Neuron (in vitro differentiated cells): Measurements from ENCODE around the gene USP5.
A peak's percentile ranks its signal among the peaks of the same experiment; 100 is the strongest.
"Not testable (repeated sequence)": the region's sequence is repeated elsewhere in the genome, so short reads cannot be mapped to it uniquely, and the experiment has no call there.

ENCODE experiments used
- H2AFZ ChIP-seq: one replicate; pipeline ENCODE4 v1.6.1; 2013; ENCODE audit warnings: low read depth, mild to moderate bottlenecking, inconsistent platforms, low read length, moderate library complexity
- H3K27me3 ChIP-seq: one replicate; pipeline ENCODE4 v1.6.1; 2013; ENCODE audit warnings: low read length; ENCODE audit not compliant: insufficient read depth
- H3K36me3 ChIP-seq: one replicate; pipeline ENCODE4 v1.6.1; 2013; ENCODE audit warnings: low read length; ENCODE audit not compliant: insufficient read depth
- H3K4me1 ChIP-seq: one replicate; pipeline ENCODE4 v1.6.1; 2013; ENCODE audit warnings: low read length; ENCODE audit not compliant: insufficient read depth
- H3K4me3 ChIP-seq: 2 replicates; pipeline ENCODE4 v1.5.1; 2013; ENCODE audit warnings: mild to moderate bottlenecking, low read length, moderate library complexity
- H3K9me3 ChIP-seq: one replicate; pipeline ENCODE4 v1.6.1; 2013; ENCODE audit warnings: low read length

Gene USP5

DNA sequence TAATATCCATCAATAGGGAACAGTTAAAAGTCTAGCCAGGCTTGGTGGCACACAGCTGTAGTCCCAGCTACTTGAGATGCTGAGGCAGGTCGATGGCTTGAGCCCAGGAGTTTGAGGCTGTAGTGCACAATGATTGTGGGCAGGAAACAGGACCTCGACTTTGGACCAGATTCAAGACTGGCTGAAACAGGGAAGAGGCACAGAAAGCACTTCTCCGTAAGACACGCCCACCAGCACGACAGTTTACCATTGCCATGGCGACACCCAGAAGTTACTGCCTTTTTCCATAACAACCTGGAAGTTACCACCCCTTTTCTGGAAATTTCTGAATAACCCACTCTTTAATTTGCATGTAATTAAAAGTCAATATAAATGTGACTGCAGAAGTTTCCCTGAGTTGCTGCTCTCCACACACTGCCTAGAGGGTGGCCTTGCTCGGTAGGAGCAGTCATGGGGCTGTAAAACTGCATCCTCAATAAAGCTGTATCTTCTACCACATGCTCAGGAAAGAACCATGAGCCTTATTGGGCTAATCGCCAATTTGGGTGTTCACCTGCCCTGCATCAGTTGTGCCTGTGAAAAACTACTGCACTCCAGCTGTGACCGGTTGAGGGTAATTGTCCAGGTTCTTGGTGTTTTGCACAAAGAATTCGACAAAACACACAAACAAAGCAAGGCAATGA lies 48.0 kb downstream of the USP5 start:
- H3K27me3 ChIP-seq = no peaks in the 10 kb centered on the region
- H3K4me3 ChIP-seq = no peak overlapping the region
- H3K9me3 ChIP-seq = no peaks in the 10 kb centered on the region
- H3K36me3 ChIP-seq = no peaks in the 10 kb centered on the region
- no peak overlapping the region for H2AFZ ChIP-seq
- peaks cover 13% of the 10 kb centered on the region for H3K4me1 ChIP-seq

DNA sequence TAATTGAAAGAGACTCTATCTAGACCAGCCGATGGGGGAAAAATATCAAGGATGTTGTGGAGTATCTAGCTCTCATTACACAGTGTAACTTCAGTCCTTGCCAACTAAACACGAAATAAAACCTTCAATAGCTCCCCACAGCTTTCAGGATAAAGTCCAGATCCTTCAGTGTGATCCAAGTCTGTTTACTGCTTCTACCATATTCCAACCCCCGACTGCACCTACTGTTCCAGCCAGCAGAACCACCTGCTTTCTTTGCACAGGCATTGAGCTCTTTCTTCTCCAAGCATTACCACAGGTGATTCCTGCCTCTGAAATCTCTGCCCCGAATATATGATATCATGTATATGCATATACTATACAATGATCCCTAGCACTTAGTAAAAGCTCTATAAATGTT lies 50.5 kb downstream of the USP5 start:
- H3K4me3 ChIP-seq = no peak overlapping the region
- peaks cover 18% of the 10 kb centered on the region for H3K4me1 ChIP-seq
- no peaks in the 10 kb centered on the region for H3K36me3 ChIP-seq
- no peaks in the 10 kb centered on the region for H3K27me3 ChIP-seq
- no peak overlapping the region for H2AFZ ChIP-seq
- H3K9me3 ChIP-seq = no peaks in the 10 kb centered on the region

DNA sequence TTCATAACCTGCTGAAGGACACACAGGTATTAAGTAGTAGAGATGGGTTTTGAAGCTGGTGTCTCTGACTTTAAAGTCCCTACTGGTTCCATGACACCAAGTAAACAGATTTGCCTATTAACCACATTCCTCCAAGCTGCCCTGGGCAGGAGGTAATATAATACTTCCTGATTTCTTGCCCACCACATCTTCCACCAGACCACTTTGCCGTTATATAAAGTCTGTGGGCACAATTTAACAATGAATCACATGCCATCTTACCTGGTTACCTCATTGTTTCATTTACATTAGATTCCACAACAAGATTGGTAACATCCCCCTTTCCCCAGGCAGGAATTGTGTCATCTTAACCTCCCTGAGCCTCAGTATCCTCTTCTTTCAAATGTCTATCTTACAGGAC lies 51.8 kb downstream of the USP5 start:
- no peak overlapping the region for H3K4me3 ChIP-seq
- H3K9me3 ChIP-seq = no peaks in the 10 kb centered on the region
- no peaks in the 10 kb centered on the region for H3K27me3 ChIP-seq

DNA sequence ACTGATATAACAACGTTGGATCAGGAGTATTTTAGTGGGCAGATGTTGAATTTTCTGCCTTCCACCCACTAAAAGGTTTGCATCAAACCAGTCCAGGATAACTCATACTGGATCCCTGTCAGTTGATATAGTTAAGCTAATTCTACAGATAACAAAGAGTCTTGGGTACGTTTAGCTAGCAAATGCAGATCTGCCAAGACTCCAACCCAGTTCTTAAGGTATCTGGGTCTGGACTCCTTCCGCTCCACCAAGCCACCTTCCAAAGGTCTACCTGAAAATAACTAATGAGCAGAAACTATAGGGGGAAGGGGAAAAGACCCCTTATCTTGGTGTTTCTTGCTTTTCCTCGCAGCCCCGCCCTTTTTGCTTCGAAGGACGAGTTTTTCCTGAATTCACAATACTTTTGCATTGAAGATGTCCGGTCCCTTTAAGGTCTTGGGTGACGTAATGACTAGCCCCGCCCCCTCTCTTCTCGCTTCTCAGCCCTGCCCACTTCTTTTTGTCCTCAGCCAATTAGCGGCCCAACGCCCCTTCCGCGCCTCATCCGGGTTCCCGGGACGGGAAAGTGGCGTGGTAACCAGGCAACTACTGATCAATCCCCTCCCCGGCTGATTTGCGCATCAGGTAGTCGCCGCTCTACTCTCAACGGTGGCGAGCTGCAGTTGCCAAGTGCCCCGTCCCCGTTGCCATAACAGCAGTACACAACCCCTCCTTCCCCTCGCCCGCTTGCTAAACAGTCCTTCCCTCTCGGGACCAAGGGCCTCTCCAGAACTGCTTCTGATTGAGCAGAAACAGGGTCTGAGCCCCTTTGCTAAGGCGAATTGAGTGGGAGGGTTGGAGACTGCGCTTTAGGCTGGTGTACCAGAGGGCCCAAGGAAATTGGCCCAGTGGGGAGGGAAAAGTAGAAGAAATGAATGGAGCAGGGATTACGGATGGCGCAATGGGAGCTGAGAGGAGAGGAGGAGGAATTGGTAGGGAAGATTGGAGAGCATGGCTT lies 52.6 kb downstream of the USP5 start, which contains the start of gene LRRC23:
Gene LRRC23, plus strand, starts transcription at position 543 of the 997 bp plus-strand sequence. CDS start 812 bp downstream, outside the sequence.
- Histone ChIP-seq H3K27me3 (no peaks in the 10 kb centered on the region), H2AFZ (peak within 1 kb of the TSS; percentile 86), H3K9me3 (no peaks in the 10 kb centered on the region), H3K36me3 (no peaks in the 10 kb centered on the region), H3K4me1 (peaks cover 18% of the 10 kb centered on the region), H3K4me3 (peak within 1 kb of the TSS; percentile 49)

More for the DNA sequence above, 51.8 kb downstream of the USP5 start:
- peak overlapping the region; percentile 86 for H2AFZ ChIP-seq
- H3K36me3 ChIP-seq = no peaks in the 10 kb centered on the region
- peaks cover 18% of the 10 kb centered on the region for H3K4me1 ChIP-seq

DNA sequence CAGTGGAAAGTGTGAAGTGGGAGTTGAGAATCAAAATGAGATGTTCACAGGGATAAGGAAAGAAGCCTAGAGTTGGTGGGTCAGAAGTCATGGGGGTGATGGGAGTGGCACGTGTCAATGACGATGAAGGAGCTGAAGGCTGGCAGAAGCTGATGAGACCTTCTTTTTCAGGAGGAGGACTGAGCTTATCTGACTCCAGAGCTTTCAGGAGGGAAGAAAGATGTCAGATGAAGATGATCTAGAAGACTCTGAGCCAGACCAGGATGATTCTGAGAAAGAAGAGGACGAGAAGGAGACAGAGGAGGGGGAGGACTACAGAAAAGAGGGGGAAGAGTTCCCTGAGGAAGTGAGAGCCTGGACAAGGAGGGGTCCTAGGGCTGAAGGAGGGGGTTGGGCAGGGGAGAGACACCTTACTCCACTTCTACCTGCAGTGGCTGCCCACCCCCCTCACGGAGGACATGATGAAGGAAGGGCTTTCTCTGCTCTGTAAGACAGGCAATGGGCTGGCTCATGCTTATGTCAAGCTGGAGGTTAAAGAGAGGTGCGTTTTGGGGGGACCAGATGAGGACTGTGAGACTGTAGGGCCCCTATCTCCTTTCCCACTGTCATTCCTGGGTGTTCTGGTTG lies 53.6 kb downstream of the USP5 start:
- H3K4me3 ChIP-seq = peak overlapping the region; percentile 49
- peak overlapping the region; percentile 86 for H2AFZ ChIP-seq
- peaks cover 15% of the 10 kb centered on the region for H3K4me1 ChIP-seq
- no peaks in the 10 kb centered on the region for H3K27me3 ChIP-seq
- H3K36me3 ChIP-seq = no peaks in the 10 kb centered on the region
- H3K9me3 ChIP-seq = no peaks in the 10 kb centered on the region

DNA sequence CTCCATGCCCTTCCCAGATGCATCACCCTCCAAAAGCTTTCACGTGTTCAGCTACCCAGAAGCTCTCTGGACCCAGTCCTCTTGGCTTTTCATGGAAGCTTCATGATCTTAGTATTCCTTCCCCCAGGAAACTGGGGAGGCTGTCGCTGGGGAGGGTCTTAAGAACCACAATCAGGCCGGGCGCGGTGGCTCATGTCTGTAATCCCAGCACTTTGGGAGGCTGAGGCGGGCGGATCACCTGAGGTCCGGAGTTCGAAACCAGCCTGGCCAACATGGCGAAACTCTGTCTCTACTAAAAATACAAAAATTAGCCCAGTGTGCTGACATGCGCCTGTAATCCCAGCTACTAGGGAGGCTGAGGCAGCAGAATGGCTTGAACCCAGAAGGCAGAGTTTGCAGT lies 56.2 kb downstream of the USP5 start:
- H3K4me1 ChIP-seq = peaks cover 15% of the 10 kb centered on the region
- H3K9me3 ChIP-seq, H3K36me3 ChIP-seq, H3K4me3 ChIP-seq, H3K27me3 ChIP-seq, H2AFZ ChIP-seq: not testable (repeated sequence)

DNA sequence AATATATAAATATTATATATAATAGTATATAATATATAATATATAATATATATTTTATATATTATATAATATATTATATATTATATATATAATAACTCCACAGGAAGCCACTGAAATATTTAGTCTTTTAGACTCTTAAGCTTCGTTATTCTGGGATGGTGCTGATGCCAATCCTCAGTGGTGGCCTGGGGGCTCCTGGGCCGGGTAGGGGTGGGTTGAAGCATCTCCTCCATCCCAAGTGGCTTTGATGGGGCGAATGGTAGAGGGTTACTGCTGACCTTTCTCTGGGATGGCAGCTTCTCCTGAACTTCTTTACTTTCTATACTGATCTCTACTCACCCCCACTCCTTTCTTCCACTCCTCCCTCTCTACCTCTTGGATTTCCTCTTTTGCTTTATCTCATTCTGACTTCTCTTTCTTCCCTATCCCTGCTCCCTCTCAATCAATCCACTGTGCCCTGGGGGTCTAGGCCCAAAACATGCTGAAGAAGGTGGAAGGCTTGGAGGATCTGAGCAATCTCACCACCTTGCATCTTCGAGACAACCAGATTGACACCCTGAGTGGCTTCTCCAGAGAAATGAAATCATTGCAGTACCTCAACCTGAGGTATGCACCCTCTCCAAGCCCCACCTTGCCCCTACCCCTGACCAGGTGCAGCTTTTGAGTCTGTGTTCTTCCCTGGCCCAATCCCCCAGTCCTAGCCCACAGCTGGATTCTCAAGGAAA lies 57.6 kb downstream of the USP5 start:
- H3K4me1 ChIP-seq = peaks cover 10% of the 10 kb centered on the region
- no peak overlapping the region for H2AFZ ChIP-seq
- no peaks in the 10 kb centered on the region for H3K36me3 ChIP-seq
- no peaks in the 10 kb centered on the region for H3K27me3 ChIP-seq
- no peaks in the 10 kb centered on the region for H3K9me3 ChIP-seq
- no peak overlapping the region for H3K4me3 ChIP-seq

DNA sequence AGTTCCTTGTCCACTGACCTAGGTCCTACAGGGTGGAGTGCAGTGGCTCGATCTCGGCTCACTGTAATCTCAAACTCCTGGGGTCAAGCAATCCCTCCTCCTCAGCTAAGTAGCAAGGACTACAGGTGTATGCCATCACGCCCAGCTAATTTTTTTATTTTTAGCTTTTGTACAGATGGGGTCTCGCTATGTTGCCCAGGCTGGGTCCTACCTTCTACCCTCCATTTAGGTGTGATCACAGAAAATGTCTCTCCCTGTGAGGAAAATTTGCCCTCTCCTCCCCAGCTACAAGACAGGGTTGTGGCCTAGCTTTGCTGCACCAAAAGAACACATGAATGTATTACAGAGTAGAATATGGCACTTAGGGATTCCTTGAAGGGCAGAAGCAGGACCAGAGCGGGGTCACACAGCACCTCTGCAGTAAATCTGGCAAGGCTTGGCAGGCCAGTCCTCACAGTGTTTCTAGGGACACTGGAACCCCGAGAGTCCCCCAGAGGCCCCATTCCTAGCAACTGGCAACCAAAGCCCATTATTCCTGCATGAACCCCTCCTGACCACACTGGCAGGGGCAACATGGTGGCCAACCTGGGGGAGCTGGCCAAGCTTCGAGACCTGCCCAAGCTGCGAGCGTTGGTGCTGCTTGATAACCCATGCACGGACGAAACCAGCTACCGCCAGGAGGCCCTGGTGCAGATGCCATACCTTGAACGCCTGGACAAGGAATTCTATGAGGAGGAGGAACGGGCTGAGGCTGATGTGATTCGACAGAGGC lies 60.4 kb downstream of the USP5 start:
- Histone ChIP-seq H2AFZ (no peak overlapping the region), H3K4me3 (no peak overlapping the region), H3K27me3 (no peaks in the 10 kb centered on the region), H3K9me3 (no peaks in the 10 kb centered on the region), H3K4me1 (peaks cover 13% of the 10 kb centered on the region), H3K36me3 (no peaks in the 10 kb centered on the region)

DNA sequence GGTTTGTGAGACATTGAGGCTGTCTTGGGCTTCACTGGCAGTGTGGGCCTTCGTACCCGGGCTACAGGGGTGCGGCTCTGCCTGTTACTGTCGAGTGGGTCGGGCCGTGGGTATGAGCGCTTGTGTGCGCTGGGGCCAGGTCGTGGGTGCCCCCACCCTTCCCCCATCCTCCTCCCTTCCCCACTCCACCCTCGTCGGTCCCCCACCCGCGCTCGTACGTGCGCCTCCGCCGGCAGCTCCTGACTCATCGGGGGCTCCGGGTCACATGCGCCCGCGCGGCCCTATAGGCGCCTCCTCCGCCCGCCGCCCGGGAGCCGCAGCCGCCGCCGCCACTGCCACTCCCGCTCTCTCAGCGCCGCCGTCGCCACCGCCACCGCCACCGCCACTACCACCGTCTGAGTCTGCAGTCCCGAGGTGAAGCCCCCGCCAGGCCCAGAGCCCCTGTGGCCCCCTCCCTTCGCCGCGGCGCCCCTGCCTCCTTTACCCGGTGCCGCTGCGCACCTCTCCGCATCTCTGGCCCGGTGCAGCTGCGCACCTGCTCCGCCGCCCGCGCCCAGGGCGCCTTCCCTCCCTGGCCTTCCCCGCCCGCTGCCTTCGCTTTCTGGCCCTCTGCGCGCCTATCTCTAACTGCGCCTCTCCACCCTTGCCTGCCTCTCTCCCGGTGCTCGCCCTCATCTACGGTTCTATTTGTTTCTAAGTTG lies 62.4 kb downstream of the USP5 start, which contains the start of gene ENO2:
Gene ENO2, plus strand, starts transcription at position 335 of the 701 bp plus-strand sequence. CDS start 1,253 bp downstream, outside the sequence.
- H2AFZ ChIP-seq = peak within 1 kb of the TSS; percentile 80
- no peaks in the 10 kb centered on the region for H3K9me3 ChIP-seq
- H3K36me3 ChIP-seq = peaks cover 3% of the 10 kb centered on the region
- H3K4me3 ChIP-seq = peak within 1 kb of the TSS; percentile 59
- peaks cover 13% of the 10 kb centered on the region for H3K4me1 ChIP-seq
- no peaks in the 10 kb centered on the region for H3K27me3 ChIP-seq

DNA sequence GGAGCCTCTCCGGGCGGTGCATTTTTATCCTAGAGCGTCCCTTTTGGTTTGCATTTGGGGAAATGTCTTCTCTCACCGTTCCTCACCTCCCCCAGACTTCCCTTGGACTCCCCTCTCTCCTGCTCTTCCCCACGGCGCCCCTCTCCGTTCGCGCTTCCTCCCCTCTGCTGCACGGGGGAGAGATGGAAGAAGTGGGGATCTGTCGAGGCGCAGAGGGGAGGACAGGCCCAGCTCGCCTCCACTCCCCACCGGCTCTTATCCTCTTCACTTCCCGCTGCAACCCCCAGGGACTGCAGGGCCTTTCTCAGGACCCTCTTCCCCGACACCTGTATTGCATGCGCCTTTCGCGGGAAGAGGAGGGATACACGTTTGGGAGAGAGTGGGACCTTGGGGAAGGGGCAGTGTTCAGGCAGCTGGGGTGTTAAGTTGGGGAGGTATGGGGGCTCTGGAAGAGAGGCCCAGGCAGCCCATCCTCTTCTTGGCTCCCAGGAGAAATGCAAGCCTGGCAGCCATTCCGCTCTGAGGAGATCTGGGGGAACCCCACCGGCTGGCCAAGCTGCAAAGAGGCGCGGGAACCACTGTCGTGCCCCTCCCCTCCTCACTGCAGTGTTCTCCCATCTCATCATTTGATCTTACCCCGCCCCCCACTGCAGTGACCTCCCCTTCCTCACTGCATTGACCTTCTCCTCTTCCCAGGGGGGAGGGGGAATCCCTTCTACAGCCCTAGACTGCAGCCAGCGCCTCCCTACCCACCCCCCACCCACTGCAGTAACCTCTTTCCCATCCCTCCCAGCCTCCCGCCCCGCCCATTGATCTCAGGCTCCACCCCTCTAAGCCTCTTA lies 63.2 kb downstream of the USP5 start:
- peaks cover 5% of the 10 kb centered on the region for H3K36me3 ChIP-seq
- peak overlapping the region; percentile 59 for H3K4me3 ChIP-seq
- no peaks in the 10 kb centered on the region for H3K27me3 ChIP-seq
- H3K9me3 ChIP-seq = no peaks in the 10 kb centered on the region
- peaks cover 13% of the 10 kb centered on the region for H3K4me1 ChIP-seq
- H2AFZ ChIP-seq = peak overlapping the region; percentile 80

DNA sequence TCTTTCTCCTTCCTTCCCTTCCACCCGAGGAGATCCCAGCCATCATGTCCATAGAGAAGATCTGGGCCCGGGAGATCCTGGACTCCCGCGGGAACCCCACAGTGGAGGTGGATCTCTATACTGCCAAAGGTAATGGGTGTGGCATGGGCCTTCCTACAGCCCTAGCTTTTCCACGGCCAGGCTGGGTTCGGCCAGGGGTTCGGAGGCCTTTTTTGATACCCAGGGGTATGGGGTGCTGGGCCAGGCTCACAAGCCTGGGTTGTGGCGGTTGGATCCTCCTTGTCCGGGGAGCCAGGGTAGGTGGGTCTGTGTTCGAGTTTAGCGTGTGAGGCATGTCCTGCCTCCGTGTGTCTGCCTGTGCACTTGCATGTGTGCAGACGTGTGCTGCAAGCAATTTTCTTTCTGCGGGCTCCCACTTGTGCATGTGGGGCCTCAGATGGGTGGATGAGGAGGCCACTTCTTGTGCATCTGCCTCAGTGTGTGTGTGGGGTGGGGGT lies 63.9 kb downstream of the USP5 start:
- H3K9me3 ChIP-seq = no peaks in the 10 kb centered on the region
- no peak overlapping the region for H3K4me3 ChIP-seq
- H2AFZ ChIP-seq = no peak overlapping the region

More for the DNA sequence above, 63.9 kb downstream of the USP5 start:
- Histone ChIP-seq H3K27me3 (no peaks in the 10 kb centered on the region), H3K36me3 (peaks cover 6% of the 10 kb centered on the region), H3K4me1 (peaks cover 13% of the 10 kb centered on the region)
